Heart right ventricle (tissue), 16 donors: ENCODE results near the gene DCLRE1C. TPM values are rescaled to one million over a fixed set of nuclear protein-coding genes. Genes with fewer than 3 reads are reported as not detected.

Experiments
- ATAC-seq, 8 donors: fragments of 200-7000 bp; cut with Tn5 transposase; one replicate each; pipeline ENCODE4 v1.9.1; 2020; ENCODE audit warnings: mild to moderate bottlenecking in 8 of 8, moderate library complexity in 8 of 8, moderate number of reproducible peaks in 1 of 8
- DNase-seq, 2 donors: peaks; one replicate each; pipeline ENCODE4 v3.0.0-alpha.2; 2020
- H3K27ac ChIP-seq, 10 donors: fragments of 200-600 bp; sonication (generic) in 2 of 10; one replicate each; pipeline versions ENCODE4 v1.5.0 to v1.8.0; 2020 to 2022; ENCODE audit warnings: mild to moderate bottlenecking in 3 of 10
- H3K27me3 ChIP-seq, 7 donors: fragments of 200-600 bp; one replicate each; pipeline ENCODE4 v1.8.0; 2021 to 2022; ENCODE audit warnings: mild to moderate bottlenecking in 2 of 7
- H3K36me3 ChIP-seq, 9 donors: fragments of 200-600 bp; sonication (generic) in 1 of 9; one replicate each; pipeline versions ENCODE4 v1.5.0 to v1.8.0; 2020 to 2022; ENCODE audit warnings: mild to moderate bottlenecking in 2 of 9
- H3K4me1 ChIP-seq, 9 donors: fragments of 200-600 bp; sonication (generic) in 1 of 9; one replicate each; pipeline versions ENCODE4 v1.5.0 to v1.8.0; 2020 to 2022; ENCODE audit warnings: mild to moderate bottlenecking in 4 of 9
- H3K4me3 ChIP-seq, 10 donors: fragments of 200-600 bp; sonication (generic) in 2 of 10; one replicate each; pipeline versions ENCODE4 v1.5.0 to v1.8.0; 2020 to 2022; ENCODE audit warnings: mild to moderate bottlenecking in 7 of 10, moderate library complexity in 2 of 10
- H3K9me3 ChIP-seq, 11 donors: fragments of 200-600 bp in 10 of 11; sonication (generic) in 2 of 11; one replicate each; pipeline versions ENCODE4 v1.5.0 to v1.8.0; 2013 to 2022; ENCODE audit warnings: mild to moderate bottlenecking in 2 of 11, control low read depth in 1 of 11, moderate library complexity in 1 of 11
- WGBS, 2 donors: extraction: QIAGEN DNeasy Blood & Tissue Kit; methylation state at CpG; one replicate each; pipeline ENCODE4 v1.1.7; 2013; ENCODE audit warnings: inconsistent platforms in 1 of 2; 5-methylcytosine and 5-hydroxymethylcytosine counted together
- intact Hi-C, 10 donors: fragments of 100-400 bp; cut with DNase I; formaldehyde crosslinking; loops; one replicate each; pipeline versions ENCODE4 v1.11.1 to v1.14.2; 2022
- polyA plus RNA-seq, 2 donors: library from polyadenylated mRNA; stranded (reverse); fragments of 200-250 nt; gene quantifications; one replicate each; pipeline ENCODE4 v1.2.3, GENCODE V29; 2013
- total RNA-seq, 10 donors: library from RNA; stranded (reverse); fragmentation: NEBNext Ultra II Directional in 3 of 10; extraction: Animal tissue kit (Norgen Biotek cat#: 25700) in 3 of 10; gene quantifications; one replicate each; pipeline versions ENCODE4 v1.2.1 to v1.2.4, GENCODE V29; 2021 to 2023
- TF ChIP-seq, protein P1 (sequence below), 9 donors: fragments of 200-600 bp; sonication (generic) in 2 of 9; IDR thresholded peaks; one replicate each; pipeline versions ENCODE4 v1.5.0 to v1.8.0; 2021 to 2022; ENCODE audit warnings: antibody characterized with exemption in 9 of 9, mild to moderate bottlenecking in 5 of 9, moderate library complexity in 1 of 9
- donor health status: Arrhythmogenic right ventricular cardiomyopathy.
- donor health status: ischemic (EF 13 %, LVEDD 7.1; RV severe dilation, severe dysfunction).
- donor health status: healthy with polysubstance abuse.
- donor health status: DM: no; HTN: yes; CAD: no.
- donor health status: DM: no; HTN: no; CAD: no.
- donor health status: ischemic (EF 25% LVEDD 6.9; RV normal size, moderate dysfunction).
- donor health status: ischemic (EF 25% LVEDD 5.7; RV mildly dilated, moderate dysfunction).
- donor health status: healthy.
- donor health status: DM: yes; HTN: yes; CAD: no.
- donor health status: Ischemic cardiomyopathy.
- donor health status: ischemic (EF 35%, LVEDD 5.7; RV mildly dilated, moderate dysfunction).
- donor health status: nonischemic (EF 11% LVEDD 7.7; RV severe dilation, severe dysfunction).
- donor health status: DM: yes; HTN: yes; CAD: no.
- donor health status: PGD.
- donor health status: ischemic (EF 29% LVEDD 5.4; RV normal size, mild dysfunction).
- donor health status: nonischemic (EF 23%, LVEDD 6.1; RV moderate dilation, normal function).

Gene DCLRE1C
- total and polyA plus RNA-seq, 12 donors = 1.6 to 4.2 (median 3.4) TPM

GRCh38 chr10:14971867-14972448 is 18.1 kb upstream of the DCLRE1C start:
- no peak overlapping the region for H3K27ac ChIP-seq
- H3K27me3 ChIP-seq = peaks cover 0 to 27% (median 14%) of the 10 kb centered on the region in 7 donors
- ATAC-seq (no peak), DNase-seq (no peak)
- no peaks in the 10 kb centered on the region for H3K9me3 ChIP-seq
- no peaks in the 10 kb centered on the region for H3K36me3 ChIP-seq
- no peaks in the 10 kb centered on the region for H3K4me1 ChIP-seq
- WGBS, 2 donors = 59% methylated on average over 4 of the region's 4 CpGs
- TF ChIP-seq, protein P1, sequence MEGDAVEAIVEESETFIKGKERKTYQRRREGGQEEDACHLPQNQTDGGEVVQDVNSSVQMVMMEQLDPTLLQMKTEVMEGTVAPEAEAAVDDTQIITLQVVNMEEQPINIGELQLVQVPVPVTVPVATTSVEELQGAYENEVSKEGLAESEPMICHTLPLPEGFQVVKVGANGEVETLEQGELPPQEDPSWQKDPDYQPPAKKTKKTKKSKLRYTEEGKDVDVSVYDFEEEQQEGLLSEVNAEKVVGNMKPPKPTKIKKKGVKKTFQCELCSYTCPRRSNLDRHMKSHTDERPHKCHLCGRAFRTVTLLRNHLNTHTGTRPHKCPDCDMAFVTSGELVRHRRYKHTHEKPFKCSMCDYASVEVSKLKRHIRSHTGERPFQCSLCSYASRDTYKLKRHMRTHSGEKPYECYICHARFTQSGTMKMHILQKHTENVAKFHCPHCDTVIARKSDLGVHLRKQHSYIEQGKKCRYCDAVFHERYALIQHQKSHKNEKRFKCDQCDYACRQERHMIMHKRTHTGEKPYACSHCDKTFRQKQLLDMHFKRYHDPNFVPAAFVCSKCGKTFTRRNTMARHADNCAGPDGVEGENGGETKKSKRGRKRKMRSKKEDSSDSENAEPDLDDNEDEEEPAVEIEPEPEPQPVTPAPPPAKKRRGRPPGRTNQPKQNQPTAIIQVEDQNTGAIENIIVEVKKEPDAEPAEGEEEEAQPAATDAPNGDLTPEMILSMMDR (IDR thresholded peaks at IDR 0.05) = peak in 7 of 9 donors; percentile 50 to 70 (median 55)
- H3K4me3 ChIP-seq = no peak overlapping the region
- intact Hi-C loops = loop anchor here in 2 of 10 donors (10.0 kb wide), 2 partner anchors 437 to 477 kb away; no protein-coding TSS in a partner anchor

DNA sequence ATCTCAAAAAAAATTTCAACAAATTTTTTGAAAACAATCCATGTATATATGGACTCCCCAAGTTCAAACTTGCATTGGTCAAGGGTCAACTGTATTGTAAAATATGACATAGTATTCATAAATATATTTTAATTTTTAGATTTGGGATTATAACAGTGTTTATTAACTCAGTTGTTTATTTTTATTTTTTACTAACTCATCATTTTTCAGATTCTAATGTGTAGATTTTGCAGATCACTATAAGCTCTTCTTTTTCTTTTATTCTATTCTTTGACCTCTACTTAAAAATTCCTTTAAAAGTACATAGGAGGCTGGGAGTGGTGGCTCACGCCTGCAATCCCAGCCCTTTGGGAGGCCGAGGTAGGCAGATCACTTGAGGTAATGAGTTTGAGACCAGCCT is 14.0 kb upstream of the DCLRE1C start:
- Histone ChIP-seq H3K27ac (no peak overlapping the region), H3K4me1 (no peaks in the 10 kb centered on the region), H3K36me3 (no peaks in the 10 kb centered on the region), H3K4me3 (no peak overlapping the region), H3K9me3 (no peaks in the 10 kb centered on the region), H3K27me3 (no peaks in the 10 kb centered on the region)
- 88 to 95% methylated on average over 2 of the region's 2 CpGs for WGBS, 2 donors
- ATAC-seq = no peak
- TF ChIP-seq, protein P1 (IDR thresholded peaks at IDR 0.05) = no peak
- intact Hi-C loops = no loop called here
- DNase-seq = no peak

DNA sequence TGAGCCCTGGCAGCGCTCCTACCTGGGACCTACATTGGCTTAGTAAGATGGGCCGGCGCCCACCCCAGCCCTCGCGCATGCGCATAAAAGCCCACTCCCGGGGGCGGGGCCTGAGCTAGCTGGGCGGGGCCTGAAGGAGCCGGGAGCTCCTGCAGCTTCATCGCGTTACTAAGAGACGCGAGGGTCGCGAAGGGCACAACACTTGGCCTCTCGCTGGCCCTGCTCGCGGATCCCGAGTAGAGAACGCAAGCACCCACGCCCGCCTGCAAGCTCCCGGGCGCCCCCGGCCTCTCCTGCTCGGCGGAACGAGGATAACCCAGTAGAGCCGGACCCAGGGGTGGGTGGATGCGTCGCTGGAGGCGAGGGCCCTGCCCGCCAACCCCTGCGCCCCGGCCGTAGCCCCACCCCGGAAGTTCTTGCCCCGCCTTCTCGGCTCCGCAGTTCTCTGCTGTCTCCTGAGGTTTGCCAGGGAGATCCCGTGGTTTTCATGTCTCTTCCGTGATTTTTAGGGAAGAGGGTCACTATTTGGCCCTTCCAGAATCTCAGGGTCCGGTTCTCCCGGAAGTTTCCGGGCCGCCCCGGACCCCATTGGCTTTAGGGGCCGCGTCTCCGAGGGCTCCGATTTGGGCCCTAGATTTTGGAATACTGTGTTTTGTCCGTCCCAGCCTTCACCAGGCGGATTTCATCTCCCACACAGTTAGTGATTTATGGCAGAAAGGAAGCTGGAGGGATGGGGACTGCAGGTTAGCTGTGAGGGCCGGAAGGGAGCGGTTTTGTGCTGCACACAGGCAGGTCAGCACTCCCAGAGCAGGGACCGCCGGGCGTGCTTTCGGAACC is 5.5 kb upstream of the DCLRE1C start, which contains the start of gene MEIG1:
Gene MEIG1 (plus strand): TSS at position 168 of the 837 bp plus-strand sequence. CDS start 7,081 bp downstream, outside the sequence.
- TF ChIP-seq, protein P1 (IDR thresholded peaks at IDR 0.05) = no peak
- Histone ChIP-seq H3K4me1 (peaks cover 0 to 16% (median 7%) of the 10 kb centered on the region in 9 donors), H3K4me3 (peak within 1 kb of the TSS; percentile 57 to 96 (median 76)), H3K27me3 (no peaks in the 10 kb centered on the region), H3K9me3 (no peaks in the 10 kb centered on the region), H3K27ac (peak within 1 kb of the TSS; percentile 81 to 98 (median 94)), H3K36me3 (no peaks in the 10 kb centered on the region)
- peak; percentile 97 to 99 (median 98) for ATAC-seq
- peak; percentile 93 to 94 for DNase-seq
- intact Hi-C loops = loop anchor here in 7 of 10 donors (1.0 to 10.0 kb wide), 10 partner anchors 75 to 1615 kb away; partner anchors contain the start of genes RPP38 (in 5 of the 7), SUV39H2 (in 3 of the 7), ACBD7 (in 1 of the 7) and FAM171A1 (in 1 of the 7)
- 1% methylated on average over 60 of the region's 60 CpGs for WGBS, 2 donors

GRCh38 chr10:14958872-14959220 is 5.0 kb upstream of the DCLRE1C start:
- H3K27ac ChIP-seq = peak overlapping the region; percentile 81 to 98 (median 94)
- TF ChIP-seq, protein P1 (IDR thresholded peaks at IDR 0.05) = no peak
- no peaks in the 10 kb centered on the region for H3K9me3 ChIP-seq
- peaks cover 0 to 18% (median 7%) of the 10 kb centered on the region in 9 donors for H3K4me1 ChIP-seq
- H3K4me3 ChIP-seq = peak overlapping the region; percentile 57 to 96 (median 76)
- ATAC-seq (no peak), DNase-seq (no peak)
- no peaks in the 10 kb centered on the region for H3K36me3 ChIP-seq
- intact Hi-C loops = loop anchor here in 7 of 10 donors (1.0 to 10.0 kb wide), 10 partner anchors 74 to 1614 kb away; partner anchors contain the start of genes RPP38 (in 5 of the 7), SUV39H2 (in 3 of the 7), ACBD7 (in 1 of the 7) and FAM171A1 (in 1 of the 7)
- WGBS, 2 donors = 42% methylated on average over 12 of the region's 12 CpGs
- H3K27me3 ChIP-seq = no peaks in the 10 kb centered on the region
